GM23248 (cell line): ENCODE results near the gene DPT.

Experiments used
- EZH2 ChIP-seq: fragments of 200-600 bp; sonication (generic); IDR thresholded peaks from 2 replicates; pipeline ENCODE4 v1.6.1; 2018; ENCODE audit warnings: antibody characterized with exemption, mild to moderate bottlenecking; ENCODE audit not compliant: insufficient read depth, poor library complexity, severe bottlenecking
- EZH2phosphoT487 ChIP-seq: fragments of 200-600 bp; sonication (generic); IDR thresholded peaks from 2 replicates; pipeline ENCODE4 v1.6.1; 2018; ENCODE audit warnings: antibody characterized with exemption, moderate library complexity, mild to moderate bottlenecking, low read depth; ENCODE audit not compliant: insufficient read depth

DNA sequence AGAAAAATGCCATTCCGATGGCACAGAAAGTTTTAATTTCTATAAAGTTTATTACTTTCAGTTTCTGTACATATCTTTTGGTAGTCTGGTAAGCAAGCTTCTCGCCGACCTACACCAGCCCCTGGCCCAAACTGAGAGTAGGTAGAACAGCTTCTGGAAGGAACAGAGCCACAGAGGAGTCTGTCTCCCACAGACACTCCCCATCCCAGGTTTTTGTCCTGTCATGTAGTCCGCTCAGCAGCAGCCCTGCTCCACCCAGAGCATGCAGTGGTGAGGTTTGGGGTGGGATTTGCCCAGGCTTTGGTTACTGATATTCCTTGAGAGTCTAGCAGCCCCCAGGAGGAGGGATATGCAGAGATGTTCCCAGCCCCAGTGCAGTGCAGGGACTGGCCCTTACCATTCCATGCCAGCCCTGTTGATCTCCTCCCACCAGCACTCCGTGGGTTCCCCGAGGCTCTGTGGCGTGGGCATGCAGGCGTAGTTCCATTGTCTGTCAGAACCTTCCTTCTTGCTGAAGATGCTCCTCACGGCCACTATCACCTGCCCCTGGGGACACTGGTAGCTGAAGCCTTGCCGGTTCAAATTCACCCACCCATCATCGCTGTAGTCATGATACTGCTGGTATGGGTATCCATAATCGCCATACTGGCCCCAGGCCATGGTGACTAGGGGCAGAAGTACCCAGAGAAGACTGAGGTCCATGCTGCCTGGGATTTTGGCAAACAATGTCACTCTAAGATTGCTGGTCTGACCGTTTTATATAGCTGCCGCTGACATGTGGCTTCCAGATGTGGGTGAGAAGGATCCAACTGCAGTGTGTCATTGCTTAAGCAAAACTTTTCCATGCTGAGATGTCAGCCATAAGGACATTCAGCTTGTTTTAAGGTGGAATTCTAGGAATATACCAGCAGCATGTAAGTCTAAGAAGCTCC, at the start of gene DPT:
- no peak for TF ChIP-seq EZH2phosphoT487
- no peak for TF ChIP-seq EZH2
